SK-N-SH treated with all-trans-retinoic acid at 6 μM for 48 hours (cell line): ENCODE data around the gene ISG20.

Source experiments
- ATAC-seq: fragments of 200-7000 bp; cut with Tn5 transposase; 3 replicates; pipeline ENCODE4 v1.9.1; 2020; ENCODE audit warnings: mild to moderate bottlenecking, moderate library complexity
- ARNTL ChIP-seq: fragments of 450-650 bp; formaldehyde crosslinking; IDR thresholded peaks from 2 replicates; pipeline ENCODE4 v1.5.0; 2020; ENCODE audit warnings: low read depth, mild to moderate bottlenecking, moderate library complexity, borderline replicate concordance
- BACH2 ChIP-seq: fragments of 250-450 bp; sonication (Bioruptor Pico); IDR thresholded peaks from 2 replicates; pipeline ENCODE4 v1.9.0; 2021; ENCODE audit warnings: mild to moderate bottlenecking, borderline replicate concordance
- CSDC2 ChIP-seq: fragments of 250-450 bp; sonication (Bioruptor Pico); IDR thresholded peaks from 2 replicates; pipeline ENCODE4 v1.5.0; 2020; ENCODE audit warnings: mild to moderate bottlenecking, moderate library complexity
- GLIS3 ChIP-seq: fragments of 250-450 bp; sonication (Bioruptor Pico); IDR thresholded peaks from 2 replicates; pipeline ENCODE4 v1.5.0; 2020; ENCODE audit warnings: mild to moderate bottlenecking, moderate library complexity
- ISL1 ChIP-seq: fragments of 250-450 bp; sonication (Bioruptor Pico); IDR thresholded peaks from 2 replicates; pipeline ENCODE4 v2.1.2; 2022; ENCODE audit warnings: mild to moderate bottlenecking, moderate library complexity
- PPARA ChIP-seq: fragments of 250-450 bp; sonication (Bioruptor Pico); IDR thresholded peaks from 2 replicates; pipeline ENCODE4 v1.5.0; 2020; ENCODE audit warnings: mild to moderate bottlenecking, borderline replicate concordance
- RARB ChIP-seq: fragments of 250-450 bp; sonication (Bioruptor Pico); IDR thresholded peaks from 2 replicates; pipeline ENCODE4 v1.8.0; 2021; ENCODE audit warnings: mild to moderate bottlenecking, moderate library complexity
- SNAI2 ChIP-seq: fragments of 250-450 bp; sonication (Bioruptor Pico); IDR thresholded peaks from 2 replicates; pipeline ENCODE4 v1.5.0; 2020; ENCODE audit warnings: mild to moderate bottlenecking, moderate library complexity
- TCF4 ChIP-seq: fragments of 250-450 bp; sonication (Bioruptor Pico); IDR thresholded peaks from 2 replicates; pipeline ENCODE4 v1.8.0; 2021; ENCODE audit warnings: mild to moderate bottlenecking, moderate library complexity, borderline replicate concordance
- TOX ChIP-seq: fragments of 250-450 bp; sonication (Bioruptor Pico); IDR thresholded peaks from 2 replicates; pipeline ENCODE4 v1.8.0; 2021; ENCODE audit warnings: mild to moderate bottlenecking, moderate library complexity, borderline replicate concordance
- ZC3H10 ChIP-seq: fragments of 250-450 bp; sonication (Bioruptor Pico); IDR thresholded peaks from 2 replicates; pipeline ENCODE4 v1.5.1; 2021; ENCODE audit warnings: mild to moderate bottlenecking, moderate library complexity
- ZFP3 ChIP-seq: fragments of 250-450 bp; sonication (Bioruptor Pico); IDR thresholded peaks from 2 replicates; pipeline ENCODE4 v1.5.0; 2020; ENCODE audit warnings: mild to moderate bottlenecking, moderate library complexity
- ZFP30 ChIP-seq: fragments of 450-650 bp; formaldehyde crosslinking; IDR thresholded peaks from 2 replicates; pipeline ENCODE4 v1.5.0; 2022; ENCODE audit warnings: mild to moderate bottlenecking, moderate library complexity
- ZNF565 ChIP-seq: fragments of 450-650 bp; formaldehyde crosslinking; conservative IDR thresholded peaks from 2 replicates; pipeline ENCODE4 v1.5.0; 2020; ENCODE audit warnings: low read depth, mild to moderate bottlenecking, moderate library complexity
- ZNF70 ChIP-seq: fragments of 450-650 bp; formaldehyde crosslinking; IDR thresholded peaks from 2 replicates; pipeline ENCODE4 v1.5.0; 2020; ENCODE audit warnings: mild to moderate bottlenecking, moderate library complexity
- ZNF8 ChIP-seq: fragments of 450-650 bp; formaldehyde crosslinking; IDR thresholded peaks from 2 replicates; pipeline ENCODE4 v1.5.0; 2020; ENCODE audit warnings: mild to moderate bottlenecking, moderate library complexity
- TF ChIP-seq, protein P1 (sequence below): fragments of 250-450 bp; sonication (Bioruptor Pico); IDR thresholded peaks from 2 replicates; pipeline ENCODE4 v1.5.1; 2020; ENCODE audit warnings: low read depth, mild to moderate bottlenecking, moderate library complexity
- TF ChIP-seq, protein P2 (sequence below): fragments of 250-450 bp; sonication (Bioruptor Pico); IDR thresholded peaks from 2 replicates; pipeline ENCODE4 v1.8.0; 2021; ENCODE audit warnings: low read depth, mild to moderate bottlenecking, moderate library complexity, borderline replicate concordance
- TF ChIP-seq, protein P3 (sequence below): fragments of 250-450 bp; sonication (Bioruptor Pico); IDR thresholded peaks from 2 replicates; pipeline ENCODE4 v1.8.0; 2020; ENCODE audit warnings: mild to moderate bottlenecking, moderate library complexity, borderline replicate concordance
- TF ChIP-seq, protein P4 (sequence below): fragments of 250-450 bp; sonication (Bioruptor Pico); IDR thresholded peaks from 2 replicates; pipeline ENCODE4 v1.5.1; 2021; ENCODE audit warnings: mild to moderate bottlenecking, moderate library complexity
- TF ChIP-seq, protein P5 (sequence below): fragments of 250-450 bp; sonication (Bioruptor Pico); IDR thresholded peaks from 2 replicates; pipeline ENCODE4 v1.5.0; 2020; ENCODE audit warnings: mild to moderate bottlenecking, moderate library complexity

ISG20 gene

DNA sequence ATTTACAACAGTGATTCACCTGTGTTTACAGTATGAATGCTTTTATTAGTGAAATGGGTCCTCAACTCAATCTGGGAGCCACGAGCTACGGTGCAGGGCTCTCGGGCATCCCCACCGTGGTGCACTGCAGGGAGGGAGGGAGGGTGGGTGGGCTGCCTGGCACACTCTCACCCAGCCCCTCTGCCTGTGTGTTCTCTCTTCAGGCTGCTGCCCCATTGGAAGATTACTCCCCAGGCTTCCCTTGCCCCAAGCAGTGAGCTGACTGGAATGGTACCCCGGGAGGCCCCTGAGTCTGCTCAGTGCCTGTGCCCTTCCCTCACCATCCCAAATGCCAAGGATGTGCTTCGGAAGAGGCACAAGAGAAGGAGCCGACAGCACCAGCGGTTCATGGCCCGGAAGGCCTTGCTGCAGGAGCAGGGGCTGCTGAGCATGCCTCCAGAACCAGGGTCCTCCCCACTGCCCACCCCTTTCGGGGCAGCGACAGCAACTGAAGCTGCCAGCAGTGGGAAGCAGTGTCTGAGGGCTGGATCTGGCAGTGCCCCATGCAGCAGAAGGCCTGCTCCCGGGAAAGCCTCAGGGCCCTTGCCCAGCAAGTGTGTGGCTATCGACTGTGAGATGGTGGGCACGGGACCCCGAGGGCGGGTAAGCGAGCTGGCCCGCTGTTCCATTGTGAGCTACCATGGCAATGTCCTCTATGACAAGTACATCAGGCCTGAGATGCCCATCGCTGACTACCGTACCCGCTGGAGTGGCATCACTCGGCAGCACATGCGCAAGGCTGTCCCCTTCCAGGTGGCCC is 12.7 kb upstream of the ISG20 start:
- TF ChIP-seq PPARA (CRISPR knock-in tag) = no peak
- no peak for TF ChIP-seq ZFP3 (CRISPR knock-in tag)
- no peak for TF ChIP-seq ZC3H10 (CRISPR knock-in tag)
- TF ChIP-seq, protein P1, sequence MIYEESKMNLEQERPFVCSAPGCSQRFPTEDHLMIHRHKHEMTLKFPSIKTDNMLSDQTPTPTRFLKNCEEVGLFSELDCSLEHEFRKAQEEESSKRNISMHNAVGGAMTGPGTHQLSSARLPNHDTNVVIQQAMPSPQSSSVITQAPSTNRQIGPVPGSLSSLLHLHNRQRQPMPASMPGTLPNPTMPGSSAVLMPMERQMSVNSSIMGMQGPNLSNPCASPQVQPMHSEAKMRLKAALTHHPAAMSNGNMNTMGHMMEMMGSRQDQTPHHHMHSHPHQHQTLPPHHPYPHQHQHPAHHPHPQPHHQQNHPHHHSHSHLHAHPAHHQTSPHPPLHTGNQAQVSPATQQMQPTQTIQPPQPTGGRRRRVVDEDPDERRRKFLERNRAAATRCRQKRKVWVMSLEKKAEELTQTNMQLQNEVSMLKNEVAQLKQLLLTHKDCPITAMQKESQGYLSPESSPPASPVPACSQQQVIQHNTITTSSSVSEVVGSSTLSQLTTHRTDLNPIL = no peak
- no peak for TF ChIP-seq RARB (CRISPR knock-in tag)
- TF ChIP-seq ISL1 (CRISPR knock-in tag) = no peak
- no peak for TF ChIP-seq TCF4 (CRISPR knock-in tag)
- TF ChIP-seq, protein P2, sequence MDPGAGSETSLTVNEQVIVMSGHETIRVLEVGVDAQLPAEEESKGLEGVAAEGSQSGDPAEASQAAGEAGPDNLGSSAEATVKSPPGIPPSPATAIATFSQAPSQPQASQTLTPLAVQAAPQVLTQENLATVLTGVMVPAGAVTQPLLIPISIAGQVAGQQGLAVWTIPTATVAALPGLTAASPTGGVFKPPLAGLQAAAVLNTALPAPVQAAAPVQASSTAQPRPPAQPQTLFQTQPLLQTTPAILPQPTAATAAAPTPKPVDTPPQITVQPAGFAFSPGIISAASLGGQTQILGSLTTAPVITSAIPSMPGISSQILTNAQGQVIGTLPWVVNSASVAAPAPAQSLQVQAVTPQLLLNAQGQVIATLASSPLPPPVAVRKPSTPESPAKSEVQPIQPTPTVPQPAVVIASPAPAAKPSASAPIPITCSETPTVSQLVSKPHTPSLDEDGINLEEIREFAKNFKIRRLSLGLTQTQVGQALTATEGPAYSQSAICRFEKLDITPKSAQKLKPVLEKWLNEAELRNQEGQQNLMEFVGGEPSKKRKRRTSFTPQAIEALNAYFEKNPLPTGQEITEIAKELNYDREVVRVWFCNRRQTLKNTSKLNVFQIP (CRISPR knock-in tag) = no peak
- TF ChIP-seq SNAI2 (CRISPR knock-in tag) = no peak
- TF ChIP-seq CSDC2 (CRISPR knock-in tag) = no peak
- no peak for TF ChIP-seq TOX (CRISPR knock-in tag)
- TF ChIP-seq GLIS3 (CRISPR knock-in tag) = no peak
- no peak for TF ChIP-seq ZNF565 (CRISPR knock-in tag)
- TF ChIP-seq, protein P3, sequence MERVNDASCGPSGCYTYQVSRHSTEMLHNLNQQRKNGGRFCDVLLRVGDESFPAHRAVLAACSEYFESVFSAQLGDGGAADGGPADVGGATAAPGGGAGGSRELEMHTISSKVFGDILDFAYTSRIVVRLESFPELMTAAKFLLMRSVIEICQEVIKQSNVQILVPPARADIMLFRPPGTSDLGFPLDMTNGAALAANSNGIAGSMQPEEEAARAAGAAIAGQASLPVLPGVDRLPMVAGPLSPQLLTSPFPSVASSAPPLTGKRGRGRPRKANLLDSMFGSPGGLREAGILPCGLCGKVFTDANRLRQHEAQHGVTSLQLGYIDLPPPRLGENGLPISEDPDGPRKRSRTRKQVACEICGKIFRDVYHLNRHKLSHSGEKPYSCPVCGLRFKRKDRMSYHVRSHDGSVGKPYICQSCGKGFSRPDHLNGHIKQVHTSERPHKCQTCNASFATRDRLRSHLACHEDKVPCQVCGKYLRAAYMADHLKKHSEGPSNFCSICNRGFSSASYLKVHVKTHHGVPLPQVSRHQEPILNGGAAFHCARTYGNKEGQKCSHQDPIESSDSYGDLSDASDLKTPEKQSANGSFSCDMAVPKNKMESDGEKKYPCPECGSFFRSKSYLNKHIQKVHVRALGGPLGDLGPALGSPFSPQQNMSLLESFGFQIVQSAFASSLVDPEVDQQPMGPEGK (CRISPR knock-in tag) = no peak
- TF ChIP-seq, protein P4, sequence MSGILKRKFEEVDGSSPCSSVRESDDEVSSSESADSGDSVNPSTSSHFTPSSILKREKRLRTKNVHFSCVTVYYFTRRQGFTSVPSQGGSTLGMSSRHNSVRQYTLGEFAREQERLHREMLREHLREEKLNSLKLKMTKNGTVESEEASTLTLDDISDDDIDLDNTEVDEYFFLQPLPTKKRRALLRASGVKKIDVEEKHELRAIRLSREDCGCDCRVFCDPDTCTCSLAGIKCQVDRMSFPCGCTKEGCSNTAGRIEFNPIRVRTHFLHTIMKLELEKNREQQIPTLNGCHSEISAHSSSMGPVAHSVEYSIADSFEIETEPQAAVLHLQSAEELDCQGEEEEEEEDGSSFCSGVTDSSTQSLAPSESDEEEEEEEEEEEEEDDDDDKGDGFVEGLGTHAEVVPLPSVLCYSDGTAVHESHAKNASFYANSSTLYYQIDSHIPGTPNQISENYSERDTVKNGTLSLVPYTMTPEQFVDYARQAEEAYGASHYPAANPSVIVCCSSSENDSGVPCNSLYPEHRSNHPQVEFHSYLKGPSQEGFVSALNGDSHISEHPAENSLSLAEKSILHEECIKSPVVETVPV (CRISPR knock-in tag) = no peak
- no peak for ATAC-seq

DNA sequence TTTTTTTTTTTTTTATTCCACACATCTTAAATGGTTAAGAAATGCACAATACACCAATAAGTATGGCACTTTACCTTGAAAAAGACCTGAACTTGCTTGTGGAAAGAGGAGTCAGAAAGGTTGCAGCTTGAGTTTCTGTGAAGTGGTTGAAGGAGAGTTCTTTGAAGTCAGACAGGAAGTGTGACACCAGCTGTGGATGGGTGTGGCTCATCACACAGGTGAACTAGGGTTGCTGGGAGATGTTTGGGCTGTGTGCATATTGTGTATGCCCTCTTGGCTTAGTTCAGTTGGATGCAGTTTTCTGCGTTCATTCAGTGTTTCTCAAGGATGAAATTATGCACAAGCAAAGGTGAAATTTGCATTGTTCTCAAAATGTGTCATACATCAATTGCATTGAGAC is 11.4 kb upstream of the ISG20 start:
- no peak for ATAC-seq

More for the DNA sequence above, 11.4 kb upstream of the ISG20 start:
- no peak for TF ChIP-seq BACH2
- no peak for TF ChIP-seq GLIS3 (CRISPR knock-in tag)
- no peak for TF ChIP-seq ZFP30 (CRISPR knock-in tag)
- no peak for TF ChIP-seq ZNF8 (CRISPR knock-in tag)
- no peak for TF ChIP-seq PPARA (CRISPR knock-in tag)
- TF ChIP-seq ZFP3 (CRISPR knock-in tag) = no peak
- TF ChIP-seq SNAI2 (CRISPR knock-in tag) = no peak
- TF ChIP-seq, protein P2 (CRISPR knock-in tag) = no peak
- TF ChIP-seq, protein P4 (CRISPR knock-in tag) = no peak
- no peak for TF ChIP-seq TOX (CRISPR knock-in tag)
- no peak for TF ChIP-seq ZNF565 (CRISPR knock-in tag)
- TF ChIP-seq, protein P1 = no peak
- TF ChIP-seq, protein P5, sequence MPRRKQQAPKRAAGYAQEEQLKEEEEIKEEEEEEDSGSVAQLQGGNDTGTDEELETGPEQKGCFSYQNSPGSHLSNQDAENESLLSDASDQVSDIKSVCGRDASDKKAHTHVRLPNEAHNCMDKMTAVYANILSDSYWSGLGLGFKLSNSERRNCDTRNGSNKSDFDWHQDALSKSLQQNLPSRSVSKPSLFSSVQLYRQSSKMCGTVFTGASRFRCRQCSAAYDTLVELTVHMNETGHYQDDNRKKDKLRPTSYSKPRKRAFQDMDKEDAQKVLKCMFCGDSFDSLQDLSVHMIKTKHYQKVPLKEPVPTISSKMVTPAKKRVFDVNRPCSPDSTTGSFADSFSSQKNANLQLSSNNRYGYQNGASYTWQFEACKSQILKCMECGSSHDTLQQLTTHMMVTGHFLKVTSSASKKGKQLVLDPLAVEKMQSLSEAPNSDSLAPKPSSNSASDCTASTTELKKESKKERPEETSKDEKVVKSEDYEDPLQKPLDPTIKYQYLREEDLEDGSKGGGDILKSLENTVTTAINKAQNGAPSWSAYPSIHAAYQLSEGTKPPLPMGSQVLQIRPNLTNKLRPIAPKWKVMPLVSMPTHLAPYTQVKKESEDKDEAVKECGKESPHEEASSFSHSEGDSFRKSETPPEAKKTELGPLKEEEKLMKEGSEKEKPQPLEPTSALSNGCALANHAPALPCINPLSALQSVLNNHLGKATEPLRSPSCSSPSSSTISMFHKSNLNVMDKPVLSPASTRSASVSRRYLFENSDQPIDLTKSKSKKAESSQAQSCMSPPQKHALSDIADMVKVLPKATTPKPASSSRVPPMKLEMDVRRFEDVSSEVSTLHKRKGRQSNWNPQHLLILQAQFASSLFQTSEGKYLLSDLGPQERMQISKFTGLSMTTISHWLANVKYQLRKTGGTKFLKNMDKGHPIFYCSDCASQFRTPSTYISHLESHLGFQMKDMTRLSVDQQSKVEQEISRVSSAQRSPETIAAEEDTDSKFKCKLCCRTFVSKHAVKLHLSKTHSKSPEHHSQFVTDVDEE (CRISPR knock-in tag) = no peak
- no peak for TF ChIP-seq RARB (CRISPR knock-in tag)
- no peak for TF ChIP-seq CSDC2 (CRISPR knock-in tag)
- TF ChIP-seq ARNTL (CRISPR knock-in tag) = no peak
- TF ChIP-seq TCF4 (CRISPR knock-in tag) = no peak
- no peak for TF ChIP-seq ZNF70 (CRISPR knock-in tag)
- TF ChIP-seq, all 23 proteins: peak for 0
